Mucosa of rectum (tissue), 2 donors: ENCODE measurements around the gene ZNF236.
"Not testable (repeated sequence)": the region's sequence is repeated elsewhere in the genome, so short reads cannot be mapped to it uniquely, and the experiment has no call there.

Source experiments
- H3K27ac ChIP-seq, 2 donors: one replicate each; pipeline ENCODE4 v1.7.0; 2013; ENCODE audit warnings: inconsistent platforms in 2 of 2, low read depth in 2 of 2, low read length in 2 of 2
- H3K27me3 ChIP-seq, 2 donors: one replicate each; pipeline ENCODE4 v1.7.0; 2013; ENCODE audit warnings: low read length in 2 of 2; ENCODE audit not compliant: control insufficient read depth in 2 of 2, insufficient read depth in 2 of 2
- H3K36me3 ChIP-seq, 2 donors: one replicate each; pipeline ENCODE4 v1.7.0; 2013; ENCODE audit warnings: low read length in 2 of 2; ENCODE audit not compliant: control insufficient read depth in 2 of 2, insufficient read depth in 2 of 2
- H3K4me1 ChIP-seq, 2 donors: one replicate each; pipeline ENCODE4 v1.7.0; 2013; ENCODE audit warnings: low read length in 2 of 2, mild to moderate bottlenecking in 1 of 2; ENCODE audit not compliant: control insufficient read depth in 2 of 2, insufficient read depth in 2 of 2
- H3K4me3 ChIP-seq, 2 donors: one replicate each; pipeline ENCODE4 v1.7.0; 2013; ENCODE audit warnings: low read length in 2 of 2
- H3K9ac ChIP-seq, 2 donors: one replicate each; pipeline ENCODE4 v1.7.0; 2013; ENCODE audit warnings: low read length in 2 of 2, low read depth in 1 of 2, mild to moderate bottlenecking in 1 of 2
- H3K9me3 ChIP-seq, 2 donors: one replicate each; pipeline ENCODE4 v1.7.0; 2013; ENCODE audit warnings: low read length in 2 of 2; ENCODE audit not compliant: control insufficient read depth in 2 of 2
- donor health status: healthy.
- donor health status: Normal muscosa, but diverticular disease.

ZNF236 gene

DNA sequence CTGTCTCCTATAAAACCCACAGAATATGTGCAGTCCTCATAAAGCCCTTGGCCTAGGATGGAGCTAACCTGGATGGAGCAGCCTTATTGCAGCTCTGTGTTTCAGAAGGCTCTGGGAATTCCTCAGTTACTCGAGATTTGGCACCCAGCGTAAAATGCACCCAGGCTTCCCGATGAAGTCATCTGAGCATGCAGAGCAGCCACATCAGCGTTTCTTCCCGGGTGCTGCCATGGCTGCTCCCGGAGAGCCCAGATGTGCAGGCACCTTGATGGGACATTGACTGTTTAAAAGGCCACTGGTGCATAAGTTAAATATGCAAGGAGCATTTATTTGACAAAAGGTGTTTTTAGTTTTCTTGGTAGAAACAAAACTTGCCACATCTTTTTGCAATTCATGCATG lies 195.0 kb downstream of the ZNF236 start:
- H3K36me3 ChIP-seq: peaks cover 22 to 27% of the 10 kb centered on the region in 2 donors
- no peaks in the 10 kb centered on the region for H3K9me3 ChIP-seq
- H3K9ac ChIP-seq: no peak overlapping the region
- no peaks in the 10 kb centered on the region for H3K27me3 ChIP-seq
- H3K4me3 ChIP-seq: no peak overlapping the region
- H3K4me1 ChIP-seq: no peaks in the 10 kb centered on the region
- H3K27ac ChIP-seq: no peak overlapping the region

DNA sequence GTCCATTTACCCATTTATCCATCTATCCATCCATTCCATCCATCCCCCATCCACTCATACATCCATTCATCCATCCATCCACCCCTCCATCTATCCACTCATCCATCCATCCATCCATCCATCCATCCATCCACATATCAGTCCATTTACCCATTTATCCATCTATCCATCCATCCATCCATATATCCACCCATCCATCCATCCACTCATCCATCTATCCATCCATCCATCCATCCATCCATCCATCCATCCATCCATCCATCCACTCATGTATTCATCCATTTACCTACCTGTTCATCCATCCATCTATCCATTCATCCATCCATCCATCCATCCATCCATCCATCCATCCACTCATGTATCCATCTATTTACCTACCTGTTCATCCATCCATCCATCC lies 196.3 kb downstream of the ZNF236 start:
- H3K36me3 ChIP-seq: peaks cover 17 to 22% of the 10 kb centered on the region in 2 donors
- not testable (repeated sequence) for H3K4me3 ChIP-seq, H3K9ac ChIP-seq, H3K4me1 ChIP-seq, H3K27me3 ChIP-seq, H3K9me3 ChIP-seq, H3K27ac ChIP-seq

DNA sequence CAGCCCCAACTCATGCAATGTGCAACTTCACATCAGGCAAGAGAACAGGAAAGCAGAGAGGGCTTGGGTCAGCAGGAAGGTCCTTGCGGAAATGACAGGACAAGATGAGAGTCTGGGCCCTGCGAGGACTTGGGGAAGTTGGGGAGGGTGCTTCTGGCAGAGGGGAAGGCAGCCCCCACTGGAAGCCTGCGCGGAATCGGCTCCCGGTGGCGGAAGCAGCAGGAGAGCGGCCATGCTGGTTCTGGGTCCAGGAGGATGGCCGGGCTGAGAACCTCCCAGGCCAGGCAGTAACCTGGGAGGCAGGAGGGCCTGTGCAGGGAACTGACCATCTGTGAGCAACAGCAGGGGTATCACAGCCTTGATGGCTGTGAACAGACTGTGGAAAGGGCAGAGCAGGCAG lies 197.3 kb downstream of the ZNF236 start:
- no peak overlapping the region for H3K27ac ChIP-seq
- peaks cover 17 to 22% of the 10 kb centered on the region in 2 donors for H3K36me3 ChIP-seq
- no peak overlapping the region for H3K4me3 ChIP-seq
- H3K27me3 ChIP-seq: no peaks in the 10 kb centered on the region
- no peaks in the 10 kb centered on the region for H3K4me1 ChIP-seq
- no peak overlapping the region for H3K9ac ChIP-seq
- H3K9me3 ChIP-seq: no peaks in the 10 kb centered on the region
